Dendritic cell treated with granulocyte-macrophage colony-stimulating factor and Interleukin-4, amounts not matched to agents 40 ng/mL and 50 ng/mL, for 4 days (primary cell): Measurements from ENCODE around the gene PAX5.
A peak's percentile ranks its signal among the peaks of the same experiment; 100 is the strongest.

Experiments used
- H3K27ac Mint-ChIP-seq: one replicate; pipeline ENCODE4 v1.8.0; 2022; ENCODE audit warnings: mild to moderate bottlenecking, mixed read lengths
- H3K27me3 Mint-ChIP-seq: one replicate; pipeline ENCODE4 v1.8.0; 2022; ENCODE audit warnings: mild to moderate bottlenecking, mixed read lengths
- H3K36me3 Mint-ChIP-seq: one replicate; pipeline ENCODE4 v1.8.0; 2022; ENCODE audit warnings: low read depth, mixed read lengths
- H3K4me1 Mint-ChIP-seq: one replicate; pipeline ENCODE4 v1.8.0; 2022; ENCODE audit warnings: low read depth, mixed read lengths
- H3K4me3 Mint-ChIP-seq: one replicate; pipeline ENCODE4 v1.8.0; 2022; ENCODE audit warnings: mild to moderate bottlenecking, moderate library complexity, mixed read lengths
- H3K9me3 Mint-ChIP-seq: one replicate; pipeline ENCODE4 v1.8.0; 2022; ENCODE audit warnings: mixed read lengths
- intact Hi-C: fragments of 100-400 bp; cut with micrococcal nuclease; formaldehyde crosslinking; loops from one replicate; pipeline ENCODE4 v1.15.0; 2022

PAX5 gene

GRCh38 chr9:36995927-36996705 is 38.0 kb downstream of the PAX5 start:
- Mint-ChIP-seq H3K27me3 (peaks cover 50% of the 10 kb centered on the region), H3K9me3 (peaks cover 11% of the 10 kb centered on the region), H3K4me1 (no peaks in the 10 kb centered on the region), H3K27ac (no peak overlapping the region), H3K36me3 (peaks cover 4% of the 10 kb centered on the region), H3K4me3 (peak overlapping the region; percentile 69)
- intact Hi-C loops: loop anchor here (10.0 kb wide), 1 partner anchor 339 kb away; no protein-coding TSS in a partner anchor

- peaks cover 54% of the 10 kb centered on the region for H3K27me3 Mint-ChIP-seq
These were observed 39.9 kb downstream of the PAX5 start for GRCh38 chr9:36993933-36994764.

GRCh38 chr9:36992501-36993316 is 41.4 kb downstream of the PAX5 start:
- peaks cover 63% of the 10 kb centered on the region for H3K27me3 Mint-ChIP-seq
- intact Hi-C loops: loop anchor here (10.0 kb wide), 1 partner anchor 342 kb away; no protein-coding TSS in a partner anchor
- no peaks in the 10 kb centered on the region for H3K4me1 Mint-ChIP-seq
- H3K4me3 Mint-ChIP-seq: no peak overlapping the region
- peaks cover 24% of the 10 kb centered on the region for H3K9me3 Mint-ChIP-seq
- H3K27ac Mint-ChIP-seq: no peak overlapping the region
- H3K36me3 Mint-ChIP-seq: peaks cover 4% of the 10 kb centered on the region

More at GRCh38 chr9:36993933-36994764, 39.9 kb downstream of the PAX5 start:
- H3K9me3 Mint-ChIP-seq: peaks cover 24% of the 10 kb centered on the region
- peaks cover 4% of the 10 kb centered on the region for H3K36me3 Mint-ChIP-seq
- intact Hi-C loops: loop anchor here (10.0 kb wide), 1 partner anchor 341 kb away; no protein-coding TSS in a partner anchor
- H3K4me3 Mint-ChIP-seq: no peak overlapping the region
- H3K4me1 Mint-ChIP-seq: no peaks in the 10 kb centered on the region
- no peak overlapping the region for H3K27ac Mint-ChIP-seq

- Mint-ChIP-seq H3K27me3 (peaks cover 66% of the 10 kb centered on the region), H3K27ac (no peak overlapping the region), H3K4me1 (no peaks in the 10 kb centered on the region), H3K4me3 (no peak overlapping the region), H3K36me3 (peaks cover 4% of the 10 kb centered on the region), H3K9me3 (peaks cover 24% of the 10 kb centered on the region)
- intact Hi-C loops: loop anchor here (10.0 kb wide), 1 partner anchor 343 kb away; no protein-coding TSS in a partner anchor
These were observed 42.4 kb downstream of the PAX5 start for GRCh38 chr9:36991516-36992134.

- H3K27ac Mint-ChIP-seq: no peak overlapping the region
- intact Hi-C loops: no loop called here
- peaks cover 80% of the 10 kb centered on the region for H3K27me3 Mint-ChIP-seq
- peaks cover 24% of the 10 kb centered on the region for H3K9me3 Mint-ChIP-seq
- H3K4me3 Mint-ChIP-seq: no peak overlapping the region
- no peaks in the 10 kb centered on the region for H3K4me1 Mint-ChIP-seq
- H3K36me3 Mint-ChIP-seq: peaks cover 4% of the 10 kb centered on the region
These were observed 45.2 kb downstream of the PAX5 start for GRCh38 chr9:36988848-36989247.

- intact Hi-C loops: no loop called here
- H3K36me3 Mint-ChIP-seq: peaks cover 4% of the 10 kb centered on the region
- H3K4me1 Mint-ChIP-seq: no peaks in the 10 kb centered on the region
- H3K27ac Mint-ChIP-seq: no peak overlapping the region
- H3K27me3 Mint-ChIP-seq: peaks cover 80% of the 10 kb centered on the region
- H3K4me3 Mint-ChIP-seq: no peak overlapping the region
- H3K9me3 Mint-ChIP-seq: peaks cover 24% of the 10 kb centered on the region
These were observed 46.2 kb downstream of the PAX5 start for GRCh38 chr9:36987891-36988290.

- Mint-ChIP-seq H3K27ac (no peak overlapping the region), H3K36me3 (peaks cover 4% of the 10 kb centered on the region), H3K4me1 (no peaks in the 10 kb centered on the region), H3K27me3 (peaks cover 84% of the 10 kb centered on the region), H3K9me3 (peaks cover 24% of the 10 kb centered on the region), H3K4me3 (no peak overlapping the region)
- intact Hi-C loops: no loop called here
These were observed 46.7 kb downstream of the PAX5 start for GRCh38 chr9:36987409-36987808.

- Mint-ChIP-seq H3K27ac (no peak overlapping the region), H3K36me3 (peaks cover 4% of the 10 kb centered on the region), H3K27me3 (peaks cover 81% of the 10 kb centered on the region), H3K9me3 (peaks cover 20% of the 10 kb centered on the region), H3K4me1 (no peaks in the 10 kb centered on the region), H3K4me3 (no peak overlapping the region)
- intact Hi-C loops: no loop called here
These were observed 47.3 kb downstream of the PAX5 start for GRCh38 chr9:36986468-36987408.

- peaks cover 80% of the 10 kb centered on the region for H3K27me3 Mint-ChIP-seq
- peaks cover 11% of the 10 kb centered on the region for H3K9me3 Mint-ChIP-seq
- H3K4me3 Mint-ChIP-seq: no peak overlapping the region
- no peak overlapping the region for H3K27ac Mint-ChIP-seq
- intact Hi-C loops: no loop called here
- H3K4me1 Mint-ChIP-seq: no peaks in the 10 kb centered on the region
- no peaks in the 10 kb centered on the region for H3K36me3 Mint-ChIP-seq
These were observed 48.1 kb downstream of the PAX5 start for GRCh38 chr9:36985769-36986467.

GRCh38 chr9:36985061-36985768 is 48.9 kb downstream of the PAX5 start:
- H3K9me3 Mint-ChIP-seq: peaks cover 4% of the 10 kb centered on the region
- peaks cover 77% of the 10 kb centered on the region for H3K27me3 Mint-ChIP-seq
- no peak overlapping the region for H3K27ac Mint-ChIP-seq
- intact Hi-C loops: no loop called here
- no peaks in the 10 kb centered on the region for H3K4me1 Mint-ChIP-seq
- no peaks in the 10 kb centered on the region for H3K36me3 Mint-ChIP-seq
- H3K4me3 Mint-ChIP-seq: no peak overlapping the region

GRCh38 chr9:36980148-36980974 is 53.7 kb downstream of the PAX5 start:
- no peaks in the 10 kb centered on the region for H3K36me3 Mint-ChIP-seq
- H3K9me3 Mint-ChIP-seq: no peaks in the 10 kb centered on the region
- no peak overlapping the region for H3K27ac Mint-ChIP-seq
- no peak overlapping the region for H3K4me3 Mint-ChIP-seq
- peaks cover 48% of the 10 kb centered on the region for H3K27me3 Mint-ChIP-seq
- no peaks in the 10 kb centered on the region for H3K4me1 Mint-ChIP-seq
- intact Hi-C loops: no loop called here
